Hematopoietic multipotent progenitor cell treated with erythropoietin and hydrocortisone succinate and interleukin-3 and kit ligand, for 4 days (in vitro differentiated cells): ENCODE data around the gene SBK3.
"Not testable (repeated sequence)": the region's sequence is repeated elsewhere in the genome, so short reads cannot be mapped to it uniquely, and the experiment has no call there.

Source experiments
- DNase-seq: peaks from one replicate; pipeline ENCODE4 v3.0.0-alpha.2; 2015

Gene SBK3

DNA sequence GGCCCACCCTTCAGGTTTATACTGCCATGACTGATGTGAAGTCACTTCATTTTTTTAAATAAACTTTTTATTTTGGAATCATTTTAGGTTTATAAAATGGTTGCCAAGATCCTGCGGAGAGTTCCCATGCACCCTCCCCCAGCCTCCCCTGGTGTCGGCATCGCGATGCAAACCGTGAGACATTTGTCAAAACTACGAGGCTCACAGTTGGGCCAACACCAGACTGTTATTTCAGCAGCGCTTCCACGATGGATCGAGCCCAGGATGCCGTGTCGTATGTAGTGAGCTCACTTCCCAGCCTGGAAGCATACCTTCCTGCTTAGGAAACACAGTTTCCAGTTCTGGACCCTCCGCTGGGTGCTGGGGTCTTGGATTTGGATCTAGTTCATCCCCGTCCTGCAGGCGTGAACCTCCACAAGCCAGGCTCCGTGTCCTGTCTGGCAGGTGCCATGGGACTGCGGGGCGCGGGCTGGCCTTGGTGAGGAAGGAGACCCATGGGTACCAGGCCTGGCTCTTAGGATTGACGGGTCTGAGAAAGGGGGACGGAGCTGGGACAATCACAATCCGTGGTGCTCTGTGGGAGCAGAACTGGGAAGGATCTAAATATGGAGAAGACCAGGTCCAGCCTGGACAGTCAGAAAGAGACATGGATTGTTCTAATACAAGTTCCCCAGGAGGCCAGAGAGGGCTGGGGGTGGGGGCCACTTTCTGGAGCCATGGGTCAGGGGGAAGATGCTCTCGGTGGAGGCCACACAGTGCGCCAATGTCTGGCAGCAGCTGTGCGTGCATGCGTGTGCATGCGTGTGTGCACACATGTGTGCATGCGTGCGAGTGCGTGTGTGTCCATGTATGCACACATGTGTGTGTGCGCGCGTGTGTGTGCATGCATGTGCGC is 6.0 kb downstream of the SBK3 start:
- DNase-seq = no peak

DNA sequence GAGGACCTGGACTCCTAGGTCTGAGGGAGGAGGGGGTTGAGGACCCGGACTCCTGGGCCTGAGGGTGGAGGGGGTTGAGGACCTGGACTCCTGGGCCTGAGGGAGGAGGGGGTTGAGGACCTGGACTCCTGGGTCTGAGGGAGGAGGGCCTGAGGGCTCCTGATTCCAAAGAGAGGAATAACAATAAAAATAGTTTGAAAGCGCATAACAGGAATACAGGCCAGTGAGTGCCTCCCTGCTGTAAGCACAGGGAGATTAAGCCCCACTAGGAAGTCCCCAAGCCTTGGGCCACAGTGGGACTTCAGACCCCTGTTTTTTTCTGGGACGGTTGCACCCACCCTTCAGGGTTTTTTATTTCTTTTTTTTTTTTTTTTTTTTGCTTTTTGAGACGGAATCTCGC is 7.2 kb downstream of the SBK3 start:
- no peak for DNase-seq

DNA sequence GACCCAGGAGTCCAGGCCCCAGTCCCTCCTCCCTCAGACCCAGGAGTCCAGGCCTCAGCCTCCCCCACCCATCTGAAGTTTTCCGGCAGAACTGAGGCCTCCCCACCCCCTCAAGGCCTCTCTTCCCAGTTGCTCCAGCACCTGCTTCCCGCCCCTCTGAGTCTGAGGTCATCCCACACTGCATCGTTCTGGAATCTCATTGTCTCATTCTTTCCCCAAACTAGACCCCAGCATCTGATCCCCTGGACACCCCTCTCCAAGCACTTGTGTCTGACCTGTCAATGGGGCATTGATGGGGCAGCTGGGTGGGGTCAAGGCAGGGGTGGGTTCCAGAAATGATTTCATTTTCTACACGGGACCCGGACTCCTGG is 7.6 kb downstream of the SBK3 start:
- DNase-seq = no peak

DNA sequence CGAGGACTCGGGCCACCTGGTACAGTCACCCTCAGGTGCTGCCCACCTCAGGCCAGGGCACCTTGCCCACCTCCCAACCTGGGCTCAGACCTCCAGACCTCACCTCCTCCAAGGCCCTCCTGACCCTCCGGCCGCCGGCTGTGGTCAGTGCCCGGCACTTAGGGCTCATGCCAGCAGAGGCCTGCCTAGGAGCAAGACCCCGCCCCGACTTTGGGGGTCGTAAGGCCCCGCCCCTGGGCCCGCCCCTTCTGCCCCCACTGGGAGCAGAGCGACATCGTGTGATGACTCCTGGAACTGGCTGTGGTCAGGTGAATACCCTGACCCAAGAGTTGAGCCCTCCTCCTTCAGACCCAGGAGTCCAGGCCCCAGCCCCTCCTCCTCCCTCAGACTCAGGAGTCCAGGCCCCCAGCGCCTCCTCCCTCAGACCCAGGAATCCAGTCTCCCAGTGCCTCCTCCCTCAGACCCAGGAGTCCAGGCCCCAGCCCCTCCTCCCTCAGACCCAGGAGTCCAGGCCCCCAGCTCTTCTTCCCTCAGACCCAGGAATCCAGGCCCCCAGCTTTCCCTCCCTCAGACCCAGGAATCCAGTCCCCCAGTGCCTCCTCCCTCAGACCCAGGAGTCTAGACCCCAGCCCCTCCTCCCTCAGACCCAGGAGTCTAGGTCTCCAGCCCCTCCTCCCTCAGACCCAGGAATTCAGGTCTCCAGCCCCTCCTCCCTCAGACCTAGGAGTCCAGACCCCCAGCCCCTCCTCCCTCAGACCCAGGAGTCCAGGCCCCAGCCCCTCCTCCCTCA is 8.2 kb downstream of the SBK3 start, which contains the start of gene SBK2:
Gene SBK2, minus strand, starts transcription at position 183 of the 790 bp plus-strand sequence. CDS start 839 bp downstream, outside the sequence.
- peak; percentile 38 for DNase-seq

DNA sequence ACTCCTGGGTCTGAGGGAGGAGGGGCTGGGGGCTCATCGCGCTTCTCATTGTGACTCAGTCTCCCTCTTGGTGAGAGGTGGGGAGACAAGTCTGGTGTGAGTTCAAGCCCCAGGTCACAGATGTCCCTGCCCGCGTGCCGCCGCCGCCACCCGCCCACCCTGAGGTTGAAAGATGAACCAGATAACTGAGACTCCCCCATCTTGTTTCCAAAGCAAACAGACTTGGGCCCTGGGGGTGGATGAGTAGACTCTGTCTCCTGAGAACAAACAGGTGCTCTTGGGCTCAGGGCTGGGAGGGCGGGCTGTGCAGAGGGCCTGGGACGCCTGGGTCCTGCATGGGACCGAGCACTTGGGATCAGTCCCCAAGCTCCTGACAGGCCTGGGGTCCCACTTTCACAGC is 9.0 kb downstream of the SBK3 start:
- DNase-seq = no peak

DNA sequence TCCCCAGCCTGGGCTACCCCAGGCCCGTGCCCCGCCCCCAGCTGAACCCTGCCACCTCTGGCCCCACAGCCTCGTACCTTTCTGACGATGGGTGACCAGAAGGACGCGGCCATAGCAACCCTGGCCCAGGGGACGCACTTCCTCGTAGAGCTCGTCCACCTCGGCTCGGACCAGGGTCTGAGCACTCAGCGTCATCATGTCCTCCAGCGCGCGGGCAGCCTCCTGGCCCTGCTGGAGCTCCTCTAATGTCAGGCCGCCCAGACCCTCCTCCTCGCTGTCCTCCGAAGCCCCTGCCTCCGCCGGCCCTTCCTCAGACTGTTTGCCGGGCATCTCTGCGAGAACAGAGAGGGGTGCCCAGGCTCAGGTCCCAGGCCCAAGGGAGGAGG is 9.4 kb downstream of the SBK3 start:
- no peak for DNase-seq

DNA sequence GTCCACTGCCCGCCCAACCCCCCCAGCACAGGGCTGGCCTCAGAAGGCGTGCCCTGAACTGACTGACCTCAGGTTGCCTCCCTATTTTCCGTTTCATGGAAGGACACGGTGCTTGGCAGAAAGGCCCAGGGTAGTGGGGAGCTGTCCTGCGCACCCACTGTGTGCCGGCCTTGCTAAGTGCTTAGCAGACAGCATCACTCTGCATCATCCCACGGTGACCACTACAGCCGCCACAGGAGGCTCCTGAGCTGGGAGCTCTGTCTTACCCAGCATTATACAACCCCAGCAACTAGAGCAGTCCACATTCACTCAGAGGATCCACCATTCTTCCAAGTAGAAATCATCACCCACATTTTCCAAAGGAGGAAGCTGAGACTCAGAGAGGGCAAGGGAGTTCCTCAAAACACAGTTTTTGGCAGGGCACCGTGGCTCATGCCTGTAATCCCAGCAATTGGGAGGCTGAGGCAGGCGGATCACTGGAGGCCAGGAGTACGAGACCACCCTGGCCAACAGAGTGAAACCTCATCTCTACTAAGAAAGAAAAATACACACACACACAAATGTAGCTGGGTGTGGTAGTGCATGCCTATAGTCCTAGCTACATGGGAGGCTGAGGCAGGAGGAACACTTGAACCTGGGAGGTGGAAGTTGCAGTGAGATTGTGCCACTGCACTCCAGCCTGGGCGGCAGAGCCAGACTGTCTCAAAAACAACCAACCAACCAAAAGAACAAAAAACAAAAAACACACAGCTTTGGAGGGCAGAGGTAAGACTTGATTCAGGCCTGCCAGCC is 10.0 kb downstream of the SBK3 start:
- DNase-seq = no peak

DNA sequence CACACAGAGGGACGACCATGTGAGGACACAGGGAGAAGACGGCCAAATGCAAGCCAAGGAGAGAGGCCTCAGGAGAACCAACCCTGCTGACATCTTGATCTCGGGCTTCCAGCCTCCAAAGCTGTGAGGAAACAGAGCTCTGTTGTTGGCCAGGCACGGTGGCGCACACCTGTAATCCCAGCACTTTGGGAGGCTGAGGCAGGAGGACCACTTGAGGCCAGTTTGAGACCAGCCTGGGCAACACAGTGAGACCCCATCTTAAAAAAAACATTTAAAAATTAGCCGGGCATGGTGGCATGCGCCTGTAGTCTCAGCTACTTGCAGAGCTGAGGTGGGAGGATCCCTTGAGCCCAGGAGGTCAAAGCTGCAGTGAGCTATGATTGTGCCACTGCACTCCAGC is 11.1 kb downstream of the SBK3 start:
- DNase-seq = not testable (repeated sequence)

DNA sequence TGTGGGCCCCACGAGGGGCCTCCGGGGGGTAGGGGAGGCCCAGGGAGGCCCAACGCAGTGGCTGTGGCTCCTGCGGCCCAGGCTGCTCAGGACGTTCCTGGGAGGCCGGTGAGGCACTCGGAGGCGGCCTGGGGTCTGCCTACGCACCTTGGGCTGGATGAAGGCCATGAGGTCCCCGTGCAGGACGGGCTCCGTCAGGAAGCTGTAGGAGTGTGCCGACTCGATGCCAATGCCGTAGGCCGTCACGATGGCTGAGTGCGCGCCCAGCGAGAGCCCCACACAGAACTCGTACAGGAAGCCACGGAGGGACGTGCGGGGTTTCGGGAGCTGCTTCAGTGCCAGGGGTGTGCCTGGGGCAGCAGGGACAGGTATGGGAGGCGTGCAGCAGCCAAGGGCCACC is 14.3 kb downstream of the SBK3 start:
- no peak for DNase-seq

DNA sequence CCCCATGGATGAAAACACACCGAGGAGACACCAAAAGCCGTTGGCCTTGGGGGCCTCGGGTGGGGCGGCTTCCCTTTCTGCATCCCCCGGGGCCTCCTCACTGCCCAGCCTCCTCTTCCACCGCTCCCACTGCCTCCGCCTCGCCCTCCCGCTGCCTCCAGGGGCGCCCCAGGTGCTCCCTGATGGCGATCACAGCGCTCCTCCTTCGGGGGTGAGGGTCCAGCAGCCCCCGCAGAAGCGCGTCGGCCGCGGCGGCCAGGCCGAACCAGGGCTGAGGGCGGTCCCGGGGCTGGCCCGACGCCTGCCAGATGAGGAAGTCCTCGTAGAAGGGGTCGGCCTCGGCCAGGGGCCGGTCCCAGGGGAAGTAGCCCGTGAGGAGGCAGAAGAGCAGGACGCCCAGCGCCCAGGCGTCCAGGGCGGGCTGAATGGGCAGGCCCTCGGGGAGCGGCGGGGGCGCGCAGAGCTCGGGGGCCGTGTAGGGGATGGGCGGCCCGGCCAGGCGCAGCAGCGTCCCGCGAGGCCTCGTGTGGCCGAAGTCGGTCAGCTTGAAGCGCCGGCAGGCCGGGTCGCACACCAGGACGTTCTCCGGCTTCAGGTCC is 15.6 kb downstream of the SBK3 start:
- DNase-seq = no peak

DNA sequence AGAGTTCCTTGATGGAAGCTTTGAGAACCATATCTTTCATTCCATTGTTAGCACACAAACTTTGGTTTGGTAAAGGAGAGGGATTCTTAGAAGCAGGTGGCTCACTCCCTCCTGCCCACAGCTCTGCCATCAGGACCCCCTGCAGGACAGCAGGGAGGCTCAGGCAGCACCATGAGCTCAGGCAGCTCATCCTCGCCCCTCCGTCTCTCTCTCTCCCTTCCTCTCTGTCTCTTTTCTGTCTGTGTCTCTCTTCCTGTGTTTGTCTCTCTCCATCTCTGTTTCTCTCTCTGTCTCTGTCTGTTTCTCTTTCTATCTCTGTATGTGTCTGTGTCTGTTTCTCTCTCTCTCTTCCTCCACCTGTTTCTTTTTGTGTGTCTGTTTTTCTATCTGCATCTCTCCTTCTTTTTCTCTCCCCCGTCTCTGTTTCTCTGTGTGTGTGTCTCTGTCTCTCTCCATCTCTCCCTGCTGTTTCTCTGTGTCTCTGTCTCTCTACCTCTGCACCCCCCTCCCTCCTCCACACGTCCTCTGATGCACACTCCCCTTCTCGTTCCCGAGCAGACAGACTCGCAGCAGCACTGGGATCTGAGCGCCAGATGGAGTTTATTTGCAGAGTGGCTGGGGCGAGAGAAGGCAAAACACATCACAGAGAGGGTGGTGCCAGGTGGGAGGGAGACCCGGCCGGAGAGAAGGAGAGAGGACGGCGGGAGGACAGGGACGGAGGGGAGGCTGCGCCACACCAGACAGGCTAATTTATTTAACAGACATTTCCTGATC is 17.1 kb downstream of the SBK3 start:
- DNase-seq = no peak

DNA sequence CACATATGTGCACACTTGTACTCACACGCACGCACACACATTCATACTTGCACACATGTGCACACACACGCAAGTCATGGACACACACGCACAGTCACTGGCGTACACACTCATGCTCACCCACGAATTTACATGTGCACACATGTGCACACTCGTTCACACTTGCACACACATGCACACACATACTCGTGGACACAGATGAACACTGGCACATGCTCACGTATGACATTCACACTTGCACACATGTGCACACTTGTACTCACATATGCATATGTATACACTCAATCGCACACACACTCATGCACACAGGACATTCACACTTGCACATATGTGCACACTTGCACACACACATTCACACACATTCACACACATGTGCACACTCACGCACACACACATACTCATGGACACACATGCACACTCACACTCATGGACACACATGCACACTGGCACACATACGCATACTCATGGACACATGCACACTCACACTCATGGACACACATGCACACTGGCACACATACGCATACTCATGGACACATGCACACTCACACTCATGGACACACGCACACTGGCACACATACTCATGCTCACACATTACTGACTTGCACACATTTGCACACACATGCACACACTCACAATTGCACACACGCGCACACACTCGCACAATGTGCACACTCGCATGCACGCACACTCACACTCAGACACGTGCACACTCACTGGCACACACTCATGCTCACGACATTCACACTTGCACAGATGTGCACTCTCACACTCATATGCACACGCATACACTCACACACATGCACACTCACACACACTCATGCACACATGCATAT is 17.9 kb downstream of the SBK3 start:
- DNase-seq = no peak

DNA sequence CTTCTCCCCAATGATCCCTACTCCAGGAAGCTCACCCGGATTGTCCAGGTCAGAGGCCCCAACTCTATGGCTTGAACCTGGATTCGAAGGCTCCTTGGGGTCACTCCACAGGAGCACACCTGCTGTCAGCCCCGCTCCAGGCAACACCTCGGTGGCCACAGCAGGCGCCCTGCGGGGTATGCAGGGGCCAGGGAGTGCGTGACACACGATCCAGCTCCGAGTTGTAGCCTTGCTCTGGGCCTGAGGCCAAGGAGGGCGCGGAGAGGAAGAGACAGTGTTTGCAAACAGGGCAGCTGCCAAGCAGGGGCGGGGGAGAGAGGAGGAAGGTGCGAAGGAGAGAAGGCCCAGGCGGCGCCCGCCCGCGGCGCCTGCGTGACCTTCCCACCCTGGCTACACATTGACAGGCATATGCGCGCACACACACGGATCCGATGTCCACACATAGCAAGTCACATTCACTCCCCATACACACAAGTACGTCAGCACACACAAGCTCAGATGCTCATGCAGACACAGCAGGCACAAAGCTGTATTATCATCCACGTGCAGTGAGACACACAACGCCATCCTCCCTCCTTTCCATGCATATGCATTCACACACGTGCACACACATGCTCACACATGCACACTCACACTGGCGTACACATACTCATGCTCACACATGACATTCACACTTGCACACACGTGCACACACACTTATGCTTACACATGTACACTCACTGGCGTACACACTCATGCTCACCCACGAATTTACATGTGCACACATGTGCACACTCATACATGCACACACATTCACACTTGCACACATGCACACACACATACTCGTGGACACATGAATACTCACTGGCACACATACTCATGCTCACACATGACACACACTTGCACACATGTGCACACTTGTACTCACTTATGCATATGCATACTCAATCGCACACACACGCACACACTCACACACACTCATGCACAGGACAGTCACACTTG is 18.8 kb downstream of the SBK3 start:
- DNase-seq = peak; percentile 79

DNA sequence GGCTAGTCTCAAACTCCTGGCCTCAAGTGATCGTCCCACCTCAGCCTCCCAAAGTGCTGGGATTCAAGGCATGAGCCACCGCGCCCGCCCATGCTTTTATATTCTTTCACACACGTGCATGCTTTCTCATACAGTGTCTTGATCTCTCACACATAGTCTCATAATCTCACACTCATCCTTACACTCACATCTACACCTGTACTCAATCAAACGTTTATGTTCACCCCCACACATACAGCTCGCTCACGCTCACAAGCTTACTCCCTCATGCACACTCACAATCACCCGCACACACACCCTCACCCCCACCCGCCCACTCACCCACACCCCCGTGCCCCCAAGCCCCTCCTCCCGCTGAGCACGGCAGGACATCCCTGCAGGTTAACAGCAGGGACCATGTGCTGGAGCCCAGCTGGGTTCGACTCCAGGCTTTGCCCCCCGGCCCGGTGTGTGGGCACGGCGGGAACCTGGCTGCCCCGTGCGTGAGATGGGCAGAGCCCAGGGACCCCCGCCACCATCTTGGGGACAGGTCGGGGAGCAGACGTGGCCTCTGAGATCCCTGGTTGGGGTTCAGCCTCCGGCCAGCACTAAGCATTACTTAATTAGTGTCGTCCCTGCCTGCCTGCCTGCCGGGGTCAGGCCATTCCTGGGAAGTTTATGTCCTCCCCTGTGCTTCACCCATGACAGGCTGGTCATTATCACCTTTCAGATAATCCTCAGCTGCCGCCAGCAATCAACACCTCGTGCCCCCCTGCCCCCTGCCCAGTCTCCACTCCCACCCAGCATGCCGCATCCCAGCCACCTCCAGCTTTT is 19.8 kb downstream of the SBK3 start:
- no peak for DNase-seq

DNA sequence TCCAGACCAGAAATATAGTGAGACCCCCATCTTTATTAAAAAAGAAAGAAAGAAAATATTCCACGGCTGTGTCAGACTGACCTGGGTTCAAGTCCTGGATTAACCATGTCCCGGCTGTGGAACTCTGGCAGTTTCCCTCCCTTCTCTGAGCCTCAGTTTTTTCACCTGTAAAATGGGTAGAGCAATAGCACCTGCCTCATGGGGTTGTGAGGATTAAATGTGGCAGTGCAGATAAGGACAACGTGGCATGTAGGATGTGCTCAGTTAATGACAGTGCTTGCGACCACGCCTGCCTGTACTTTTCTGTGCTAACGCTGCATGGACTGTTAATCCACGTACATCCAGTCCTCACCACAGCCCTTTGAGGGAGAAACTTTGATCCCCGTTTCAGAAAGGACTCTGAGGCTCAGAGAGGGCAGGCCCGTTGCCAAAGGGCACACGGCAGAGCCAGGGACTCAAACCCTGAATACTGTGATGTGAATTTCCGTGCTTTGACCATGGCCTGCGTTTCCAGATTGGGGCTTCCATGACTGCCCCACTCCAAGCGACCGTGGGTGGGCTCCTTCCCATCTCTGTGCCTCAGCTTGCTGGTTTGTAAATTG is 24.6 kb downstream of the SBK3 start:
- DNase-seq = peak; percentile 36

DNA sequence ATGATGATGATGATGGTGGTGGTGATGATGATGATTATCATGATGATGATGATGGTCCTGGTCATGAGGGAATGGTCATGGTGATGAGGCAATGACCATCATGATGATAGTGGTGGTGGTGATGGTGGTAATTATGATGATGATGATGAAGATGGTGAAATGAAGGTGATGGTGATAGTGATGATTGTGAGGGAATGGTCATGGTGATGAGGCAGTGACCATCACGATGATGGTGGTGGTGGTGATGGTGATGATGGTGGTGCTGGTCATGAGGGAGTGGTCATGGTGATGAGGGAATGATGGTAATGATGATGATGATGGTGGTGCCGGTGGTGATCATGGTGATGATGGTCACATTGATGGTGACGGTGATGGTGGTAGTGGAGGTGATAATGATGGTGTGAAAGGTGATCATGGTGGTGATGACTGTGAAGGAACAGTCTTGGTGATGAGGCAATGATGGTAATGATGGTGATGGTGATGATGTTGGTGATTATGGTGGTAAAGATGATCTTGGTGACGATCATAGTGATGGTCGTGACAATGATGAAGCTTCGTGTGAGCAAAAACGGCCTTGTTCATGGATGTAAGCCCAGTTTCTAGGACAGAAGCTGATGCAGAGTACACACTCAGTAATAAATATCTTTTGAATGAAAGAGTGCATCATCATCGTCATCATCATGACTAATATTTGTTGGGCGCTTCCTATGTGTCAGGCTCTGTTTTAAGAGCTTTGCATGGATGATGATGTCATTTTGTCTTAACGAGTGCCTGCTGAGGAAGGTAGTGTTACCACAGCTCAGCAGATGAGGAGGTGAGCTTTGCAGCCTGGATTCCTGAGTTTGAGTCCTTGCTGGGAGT is 25.7 kb downstream of the SBK3 start:
- DNase-seq = no peak

DNA sequence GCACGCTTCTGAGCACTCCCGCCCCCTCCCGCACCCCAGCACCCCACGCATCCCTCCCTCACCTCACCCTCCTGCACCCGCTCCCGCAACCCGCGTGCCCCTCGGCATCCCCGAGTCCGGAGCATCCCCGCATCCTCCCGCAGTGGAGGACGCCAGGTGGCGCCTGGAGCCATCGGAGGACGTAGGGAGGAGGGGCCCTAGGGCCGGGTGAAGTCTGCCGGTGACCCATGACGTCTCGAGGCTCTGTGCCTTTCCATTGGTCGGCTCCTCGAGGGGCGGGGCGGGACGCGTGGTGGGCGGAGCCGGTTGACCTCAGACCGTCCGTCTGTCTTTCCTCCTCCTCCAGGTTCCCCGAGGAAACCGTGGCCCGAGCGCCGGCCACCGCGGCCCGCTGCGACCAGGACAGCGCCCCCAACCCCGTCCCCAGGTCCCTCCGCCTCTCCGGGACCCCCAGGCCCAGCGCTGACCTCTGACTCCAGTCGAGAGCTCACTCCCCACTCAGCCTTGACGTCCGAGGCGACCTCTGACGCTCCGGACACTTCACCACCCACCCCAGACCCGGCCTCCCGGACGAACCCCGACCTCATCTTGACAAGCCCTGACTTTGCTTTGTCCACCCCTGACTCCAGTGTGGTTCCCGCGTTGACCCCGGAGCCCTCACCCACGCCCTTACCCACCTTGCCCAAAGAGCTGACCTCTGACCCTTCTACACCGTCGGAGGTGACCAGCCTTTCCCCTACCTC is 28.3 kb downstream of the SBK3 start:
- peak; percentile 96 for DNase-seq
